ENCODE results near the gene SRI. TPM values are rescaled to one million over a fixed set of nuclear protein-coding genes. Genes with fewer than 3 reads are reported as not detected.
A peak's percentile ranks its signal among the peaks of the same experiment; 100 is the strongest.

SRI gene
- total RNA-seq, 3 donors from 2014 or later = 369 to 809 (median 670) TPM

- H3K4me1 ChIP-seq (ENCODE audit: low read depth) = no peaks in the 10 kb centered on the region
- no peak overlapping the region for H3K4me3 ChIP-seq
- ATAC-seq (no peak), DNase-seq (no peak)
- H3K36me3 ChIP-seq (ENCODE audit: low read depth) = no peaks in the 10 kb centered on the region
- intact Hi-C loops (cut with DNase I, micrococcal nuclease) = no loop called here
- peaks cover 29% of the 10 kb centered on the region for H3K9me3 ChIP-seq
- TF ChIP-seq, protein P1, sequence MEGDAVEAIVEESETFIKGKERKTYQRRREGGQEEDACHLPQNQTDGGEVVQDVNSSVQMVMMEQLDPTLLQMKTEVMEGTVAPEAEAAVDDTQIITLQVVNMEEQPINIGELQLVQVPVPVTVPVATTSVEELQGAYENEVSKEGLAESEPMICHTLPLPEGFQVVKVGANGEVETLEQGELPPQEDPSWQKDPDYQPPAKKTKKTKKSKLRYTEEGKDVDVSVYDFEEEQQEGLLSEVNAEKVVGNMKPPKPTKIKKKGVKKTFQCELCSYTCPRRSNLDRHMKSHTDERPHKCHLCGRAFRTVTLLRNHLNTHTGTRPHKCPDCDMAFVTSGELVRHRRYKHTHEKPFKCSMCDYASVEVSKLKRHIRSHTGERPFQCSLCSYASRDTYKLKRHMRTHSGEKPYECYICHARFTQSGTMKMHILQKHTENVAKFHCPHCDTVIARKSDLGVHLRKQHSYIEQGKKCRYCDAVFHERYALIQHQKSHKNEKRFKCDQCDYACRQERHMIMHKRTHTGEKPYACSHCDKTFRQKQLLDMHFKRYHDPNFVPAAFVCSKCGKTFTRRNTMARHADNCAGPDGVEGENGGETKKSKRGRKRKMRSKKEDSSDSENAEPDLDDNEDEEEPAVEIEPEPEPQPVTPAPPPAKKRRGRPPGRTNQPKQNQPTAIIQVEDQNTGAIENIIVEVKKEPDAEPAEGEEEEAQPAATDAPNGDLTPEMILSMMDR (IDR thresholded peaks at IDR 0.05) = no peak
These were observed 33.8 kb upstream of the SRI start for GRCh38 chr7:88253640-88254039.

DNA sequence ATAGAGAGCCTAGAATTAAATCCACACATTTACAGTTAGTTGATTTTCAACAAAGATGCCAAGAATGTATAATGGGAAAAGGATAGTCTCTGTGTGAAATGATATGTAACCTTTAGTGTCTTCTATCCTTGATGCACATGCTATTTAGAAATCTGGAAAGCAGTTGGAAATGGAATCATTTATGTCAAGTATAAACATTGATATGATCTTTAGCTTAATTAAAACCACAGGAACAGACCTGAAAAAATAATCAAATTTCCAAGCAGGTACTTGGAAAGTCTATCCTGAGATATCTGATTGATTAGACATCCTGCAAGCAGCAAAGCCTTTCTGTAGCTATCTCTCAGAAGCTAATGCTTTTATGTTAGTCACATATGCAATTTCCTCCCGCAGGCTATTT is 24.4 kb upstream of the SRI start:
- TF ChIP-seq, protein P1 (IDR thresholded peaks at IDR 0.05) = no peak
- Histone ChIP-seq H3K4me1 (ENCODE audit: low read depth) (no peaks in the 10 kb centered on the region), H3K4me3 (no peak overlapping the region), H3K9me3 (no peaks in the 10 kb centered on the region), H3K36me3 (ENCODE audit: low read depth) (no peaks in the 10 kb centered on the region)
- ATAC-seq (no peak), DNase-seq (no peak)
- intact Hi-C loops (cut with DNase I, micrococcal nuclease) = no loop called here

- DNase-seq = no peak
These were observed 23.6 kb upstream of the SRI start for GRCh38 chr7:88243345-88243909.

DNA sequence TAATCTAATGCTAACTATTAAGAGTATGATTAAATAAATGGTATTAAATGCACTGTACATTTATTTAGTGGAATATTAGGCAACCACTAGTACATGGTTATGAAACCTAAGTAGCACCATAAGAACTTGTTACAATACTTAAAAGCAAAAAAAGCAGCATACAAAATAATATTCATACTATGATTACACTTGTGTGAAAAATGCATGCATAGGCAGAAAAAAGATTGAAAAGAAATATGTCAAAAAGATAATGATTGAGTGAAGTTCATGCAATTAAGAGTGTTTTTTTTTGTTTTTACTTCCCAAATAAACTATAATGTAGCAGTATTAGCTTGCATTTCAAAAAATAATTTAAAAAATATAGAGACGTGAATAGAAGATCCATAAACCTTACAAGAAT is 20.0 kb upstream of the SRI start:
- Histone ChIP-seq H3K4me3 (no peak overlapping the region), H3K36me3 (ENCODE audit: low read depth) (no peaks in the 10 kb centered on the region), H3K9me3 (no peaks in the 10 kb centered on the region), H3K4me1 (ENCODE audit: low read depth) (no peaks in the 10 kb centered on the region)
- intact Hi-C loops (cut with DNase I, micrococcal nuclease) = no loop called here
- no peak for DNase-seq
- ATAC-seq = no peak
- TF ChIP-seq, protein P1 (IDR thresholded peaks at IDR 0.05) = no peak

More at GRCh38 chr7:88243345-88243909, 23.6 kb upstream of the SRI start:
- TF ChIP-seq, protein P1 (IDR thresholded peaks at IDR 0.05) = no peak
- intact Hi-C loops (cut with DNase I, micrococcal nuclease) = no loop called here
- no peaks in the 10 kb centered on the region for H3K9me3 ChIP-seq
- H3K4me3 ChIP-seq = no peak overlapping the region
- no peaks in the 10 kb centered on the region for H3K36me3 ChIP-seq (ENCODE audit: low read depth)
- ATAC-seq = peak; percentile 85
- H3K4me1 ChIP-seq (ENCODE audit: low read depth) = no peaks in the 10 kb centered on the region

DNA sequence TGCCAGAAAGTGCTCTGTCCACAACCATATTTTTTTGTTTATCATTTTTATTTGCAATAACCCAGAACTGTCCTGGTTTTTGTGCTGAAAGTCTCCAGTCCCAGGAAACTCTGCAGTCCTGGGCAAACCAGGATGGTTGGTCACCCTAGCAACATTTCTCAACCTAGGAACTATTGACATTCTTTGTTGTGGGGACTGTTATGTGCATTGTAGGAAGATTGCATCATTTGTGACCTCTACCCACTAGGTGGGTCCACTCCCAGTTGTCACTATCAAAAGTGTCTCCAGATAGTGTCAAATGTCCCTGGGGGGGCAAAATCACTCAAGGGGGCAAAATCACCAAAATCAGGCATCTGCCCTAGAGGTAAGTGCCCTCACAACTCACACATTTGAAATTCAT is 14.0 kb upstream of the SRI start:
- Histone ChIP-seq H3K36me3 (ENCODE audit: low read depth) (no peaks in the 10 kb centered on the region), H3K4me1 (ENCODE audit: low read depth) (no peaks in the 10 kb centered on the region), H3K9me3 (no peaks in the 10 kb centered on the region), H3K4me3 (no peak overlapping the region)
- TF ChIP-seq, protein P1 (IDR thresholded peaks at IDR 0.05) = no peak
- ATAC-seq (no peak), DNase-seq (no peak)
- intact Hi-C loops (cut with DNase I, micrococcal nuclease) = no loop called here

DNA sequence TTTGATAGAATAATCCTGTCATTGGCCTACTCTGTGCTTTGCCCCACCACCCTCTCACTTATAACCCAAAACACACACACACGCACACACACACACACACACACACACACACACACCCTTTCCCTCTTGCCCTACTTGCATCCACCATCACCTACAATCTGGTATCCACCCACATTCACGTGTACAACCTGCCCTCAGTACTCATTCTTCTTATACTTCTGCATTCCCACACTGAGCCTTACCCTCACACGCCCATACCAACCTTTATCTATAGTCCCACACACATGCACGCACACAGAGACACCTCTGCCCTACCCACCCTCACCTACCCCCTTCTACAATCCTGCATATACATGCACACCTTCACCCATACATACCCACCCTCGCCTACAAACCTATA is 10.8 kb upstream of the SRI start:
- peak; percentile 60 for ATAC-seq
- intact Hi-C loops (cut with DNase I, micrococcal nuclease) = no loop called here
- DNase-seq = peak in 2 of 3 donors; percentile 41 to 64

More for the DNA sequence above, 10.8 kb upstream of the SRI start:
- Histone ChIP-seq H3K36me3 (ENCODE audit: low read depth) (no peaks in the 10 kb centered on the region), H3K4me1 (ENCODE audit: low read depth) (peaks cover 7% of the 10 kb centered on the region), H3K4me3 (no peak overlapping the region), H3K9me3 (no peaks in the 10 kb centered on the region)
- TF ChIP-seq, protein P1 (IDR thresholded peaks at IDR 0.05) = no peak
